GM19463 (cell line): ENCODE results near the gene TMPRSS2.
A peak's percentile ranks its signal among the peaks of the same experiment; 100 is the strongest.
"Not testable (repeated sequence)": the region's sequence is repeated elsewhere in the genome, so short reads cannot be mapped to it uniquely, and the experiment has no call there.

ENCODE experiments used
- ATAC-seq: cut with Tn5 transposase; IDR thresholded peaks from one replicate; pipeline ENCODE4 v1.9.1; 2021; ENCODE audit warnings: mild to moderate bottlenecking, moderate library complexity; ENCODE audit not compliant: unreplicated experiment

Gene TMPRSS2

DNA sequence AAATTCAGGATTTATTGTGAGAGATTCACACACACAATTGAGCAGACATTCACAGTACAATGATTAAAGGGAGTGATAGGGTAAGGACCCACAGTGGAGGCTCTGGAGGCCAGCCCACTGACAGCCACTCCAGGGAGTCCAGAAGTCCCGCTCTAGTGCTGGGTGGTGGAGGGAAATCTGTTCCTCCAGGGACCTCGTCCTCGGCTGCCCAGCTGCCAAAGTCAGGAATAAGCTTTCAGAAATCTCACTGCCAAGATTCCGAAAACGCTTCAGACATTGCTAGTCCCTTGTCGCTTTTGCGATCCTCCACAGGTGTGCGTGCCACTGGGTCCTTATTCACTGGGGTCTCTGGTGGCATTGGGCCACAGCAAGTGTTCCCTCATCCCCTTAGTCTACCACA lies 79.6 kb downstream of the TMPRSS2 start:
- ATAC-seq, result no peak

DNA sequence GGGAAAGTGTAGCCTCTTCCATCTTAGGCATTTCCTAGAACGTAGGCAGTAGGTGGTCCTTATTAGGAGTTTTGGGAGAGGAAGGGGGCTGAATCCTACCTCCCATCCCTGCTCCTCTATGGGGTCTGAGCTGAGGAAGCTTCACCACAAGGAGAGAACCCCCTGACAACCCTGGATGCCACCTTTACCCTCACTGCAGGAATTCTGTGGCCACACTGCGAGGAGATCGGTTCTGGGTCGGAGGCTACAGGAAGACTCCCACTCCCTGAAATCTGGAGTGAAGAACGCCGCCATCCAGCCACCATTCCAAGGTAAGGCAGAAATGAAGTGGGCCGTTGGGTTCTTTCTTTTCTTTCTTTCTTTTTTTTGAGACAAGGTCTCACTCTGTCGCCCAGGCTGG lies 80.4 kb downstream of the TMPRSS2 start:
- no peak for ATAC-seq

DNA sequence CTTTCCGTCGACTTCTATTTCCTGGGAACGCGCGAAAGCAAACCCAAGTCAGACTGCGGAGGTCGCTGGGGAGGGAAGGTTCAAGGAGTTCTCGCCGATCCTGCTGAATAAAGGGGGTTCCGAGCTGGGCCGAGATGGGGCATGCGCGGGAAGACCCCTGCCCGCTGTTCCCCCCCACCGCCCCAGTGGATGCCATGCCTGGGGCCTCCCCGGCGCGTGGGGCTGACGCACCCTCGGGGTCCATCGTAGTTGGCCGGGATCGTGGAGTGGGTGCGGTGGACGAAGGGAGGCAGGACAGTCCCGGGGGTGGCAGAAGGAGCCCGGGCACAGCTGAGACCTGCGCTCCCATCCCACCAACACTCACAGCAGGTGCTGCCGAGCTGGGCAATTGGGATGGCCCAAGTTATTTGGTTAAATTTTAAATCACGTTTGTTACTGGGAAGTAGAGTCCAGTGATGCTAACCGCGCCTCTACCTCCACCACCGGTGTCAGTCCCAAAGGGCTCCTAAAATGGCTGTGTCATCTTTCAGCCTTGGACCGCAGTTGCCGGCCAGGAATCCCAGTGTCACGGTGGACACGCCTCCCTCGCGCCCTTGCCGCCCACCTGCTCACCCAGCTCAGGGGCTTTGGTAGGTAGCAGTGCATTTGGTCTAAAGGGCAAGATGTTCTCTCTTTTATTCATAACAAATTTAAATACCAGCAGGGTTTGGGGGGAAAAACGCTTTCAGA lies 81.1 kb downstream of the TMPRSS2 start:
- ATAC-seq, result no peak

DNA sequence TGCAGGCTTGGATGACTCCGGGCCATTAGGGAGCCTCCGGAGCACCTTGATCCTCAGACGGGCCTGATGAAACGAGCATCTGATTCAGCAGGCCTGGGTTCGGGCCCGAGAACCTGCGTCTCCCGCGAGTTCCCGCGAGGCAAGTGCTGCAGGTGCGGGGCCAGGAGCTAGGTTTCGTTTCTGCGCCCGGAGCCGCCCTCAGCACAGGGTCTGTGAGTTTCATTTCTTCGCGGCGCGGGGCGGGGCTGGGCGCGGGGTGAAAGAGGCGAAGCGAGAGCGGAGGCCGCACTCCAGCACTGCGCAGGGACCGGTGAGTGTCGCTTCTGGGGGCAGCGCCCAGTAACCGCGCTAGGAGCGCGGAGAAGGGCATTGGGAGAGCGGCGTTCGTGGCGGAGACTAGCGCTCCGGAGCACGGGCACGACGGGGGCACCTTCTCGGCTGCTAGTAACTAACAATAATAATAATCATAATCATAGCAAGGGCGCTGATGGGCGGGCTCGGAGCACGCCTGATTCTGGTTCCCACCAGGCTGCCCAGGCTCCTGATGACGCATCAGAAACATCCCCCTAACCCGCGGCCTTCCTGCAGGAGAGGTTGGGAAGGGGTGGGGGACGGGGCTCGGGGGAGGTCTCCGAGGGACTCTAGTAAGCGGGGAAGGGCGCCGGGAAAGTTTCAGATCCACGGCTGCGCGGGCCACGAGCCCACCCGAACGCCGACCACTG lies 81.8 kb downstream of the TMPRSS2 start, which contains the start of gene MX1:
Gene MX1, plus strand, starts transcription at position 286 of the 722 bp plus-strand sequence. CDS start 5,832 bp downstream, outside the sequence.
- ATAC-seq, result peak; percentile 87

DNA sequence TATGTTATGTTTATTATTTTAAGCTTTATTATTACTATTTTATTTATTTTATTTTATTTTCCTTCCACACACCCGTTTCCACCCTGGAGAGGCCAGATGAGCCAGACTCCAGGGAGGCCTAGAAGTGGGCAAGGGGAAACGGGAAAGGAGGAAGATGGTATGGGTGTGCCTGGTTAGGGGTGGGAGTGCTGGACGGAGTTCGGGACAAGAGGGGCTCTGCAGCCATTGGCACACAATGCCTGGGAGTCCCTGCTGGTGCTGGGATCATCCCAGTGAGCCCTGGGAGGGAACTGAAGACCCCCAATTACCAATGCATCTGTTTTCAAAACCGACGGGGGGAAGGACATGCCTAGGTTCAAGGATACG lies 82.4 kb downstream of the TMPRSS2 start:
- no peak for ATAC-seq

DNA sequence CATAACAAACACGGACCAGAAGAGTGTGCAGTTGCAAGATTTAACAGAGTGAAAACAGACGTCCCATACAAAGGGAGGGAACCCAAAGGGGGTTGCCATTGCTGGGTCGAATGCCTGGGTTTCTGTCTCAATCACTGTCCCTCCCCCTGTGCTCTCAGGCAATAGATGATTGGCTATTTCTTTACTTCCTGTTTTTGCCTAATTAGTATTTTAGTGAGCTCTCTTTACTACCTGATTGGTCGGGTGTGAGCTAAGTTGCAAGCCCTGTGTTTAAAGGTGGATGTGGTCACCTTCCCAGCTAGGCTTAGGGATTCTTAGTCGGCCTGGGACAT lies 84.7 kb downstream of the TMPRSS2 start:
- not testable (repeated sequence) for ATAC-seq

DNA sequence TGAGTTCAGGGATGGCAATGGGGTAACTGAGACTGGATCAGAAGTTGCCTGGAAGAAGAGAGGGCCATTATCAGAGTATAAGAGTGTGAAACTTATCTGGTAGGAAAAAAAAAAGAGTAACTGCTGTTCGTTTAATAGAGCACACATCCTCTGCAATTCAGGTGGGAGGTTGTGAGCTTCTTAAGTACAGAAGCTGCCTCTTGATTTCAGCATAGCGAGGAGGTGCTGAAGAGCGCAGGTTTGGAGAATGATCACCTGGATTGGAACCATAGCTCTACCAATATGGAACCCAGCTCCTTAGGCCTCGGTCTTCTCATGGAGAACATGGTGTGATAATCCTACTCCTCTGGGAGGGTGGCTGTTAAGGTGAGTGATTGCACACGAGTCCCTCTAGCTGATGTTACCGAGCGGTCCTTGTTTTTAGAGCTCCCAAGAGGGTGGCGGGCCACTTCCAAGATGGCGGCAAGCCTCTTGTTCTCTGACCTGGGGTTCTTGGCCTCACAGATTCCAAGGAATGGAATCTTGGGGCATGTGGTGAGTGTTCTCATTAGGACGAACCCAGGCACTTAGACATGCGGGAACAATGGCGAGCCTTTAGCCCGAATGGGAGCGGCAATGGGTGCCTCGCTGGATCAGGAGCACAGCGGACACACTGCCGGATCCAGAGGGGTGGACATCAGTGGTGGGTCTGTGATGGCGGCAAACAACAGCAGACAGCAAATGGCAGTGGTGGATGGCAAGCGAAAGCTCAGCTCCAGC lies 85.2 kb downstream of the TMPRSS2 start:
- ATAC-seq, result no peak

DNA sequence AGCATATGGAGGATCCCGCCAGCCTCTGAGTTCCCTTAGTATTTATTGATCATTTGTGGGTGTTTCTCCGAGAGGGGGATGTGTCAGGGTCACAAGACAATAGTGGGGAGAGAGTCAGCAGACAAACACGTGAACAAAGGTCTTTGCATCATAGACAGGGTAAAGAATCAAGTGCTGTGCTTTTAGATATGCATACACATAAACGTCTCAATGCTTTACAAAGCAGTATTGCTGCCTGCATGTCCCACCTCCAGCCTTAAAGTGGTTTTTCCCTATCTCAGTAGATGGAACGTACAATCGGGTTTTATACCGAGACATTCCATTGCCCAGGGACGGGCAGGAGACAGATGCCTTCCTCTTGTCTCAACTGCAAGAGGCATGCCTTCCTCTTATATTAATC lies 87.0 kb downstream of the TMPRSS2 start:
- ATAC-seq, result not testable (repeated sequence)

DNA sequence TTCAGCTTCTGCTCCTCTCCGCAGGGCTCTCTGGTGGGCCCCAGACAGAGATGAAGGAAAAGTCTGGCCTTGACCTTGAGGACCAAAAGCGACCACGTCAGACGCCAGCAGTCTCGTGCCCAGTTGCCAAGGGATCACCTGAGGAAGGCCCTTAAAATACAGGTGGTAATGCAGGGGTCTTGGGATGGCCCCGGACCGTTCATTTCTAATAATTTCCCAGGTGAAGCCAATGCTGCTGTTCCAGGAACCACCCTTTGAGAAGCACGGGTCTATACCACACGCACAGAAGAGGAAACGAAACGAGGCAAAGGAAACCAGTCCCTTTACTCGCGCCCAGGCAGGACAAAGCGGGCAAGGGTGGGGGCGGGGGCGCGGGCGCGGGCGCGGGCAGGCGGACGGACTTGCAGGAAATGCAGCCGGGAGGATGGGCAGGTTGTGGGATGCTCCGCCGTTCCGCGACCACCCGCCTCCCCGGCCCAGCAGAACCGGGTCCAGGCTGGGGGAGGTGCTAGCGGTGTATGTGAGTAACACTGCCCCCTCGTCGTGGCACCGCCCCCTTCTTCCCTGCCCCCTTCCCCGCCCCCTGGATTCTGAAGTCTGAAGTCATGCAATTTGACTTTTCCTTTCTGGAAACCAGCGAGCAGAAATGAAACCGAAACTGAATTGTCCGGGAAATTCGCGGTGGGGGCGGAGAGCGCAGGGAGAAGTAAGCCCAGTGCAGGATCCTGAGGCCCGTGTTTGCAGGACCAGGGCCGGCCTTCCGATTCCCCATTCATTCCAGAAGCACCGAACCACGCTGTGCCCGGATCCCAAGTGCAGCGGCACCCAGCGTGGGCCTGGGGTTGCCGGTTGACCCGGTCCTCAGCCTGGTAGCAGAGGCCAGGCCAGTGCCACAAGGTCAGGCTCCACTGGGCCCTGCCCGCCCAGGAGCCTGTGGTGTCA lies 87.8 kb downstream of the TMPRSS2 start:
- peak; percentile 71 for ATAC-seq

DNA sequence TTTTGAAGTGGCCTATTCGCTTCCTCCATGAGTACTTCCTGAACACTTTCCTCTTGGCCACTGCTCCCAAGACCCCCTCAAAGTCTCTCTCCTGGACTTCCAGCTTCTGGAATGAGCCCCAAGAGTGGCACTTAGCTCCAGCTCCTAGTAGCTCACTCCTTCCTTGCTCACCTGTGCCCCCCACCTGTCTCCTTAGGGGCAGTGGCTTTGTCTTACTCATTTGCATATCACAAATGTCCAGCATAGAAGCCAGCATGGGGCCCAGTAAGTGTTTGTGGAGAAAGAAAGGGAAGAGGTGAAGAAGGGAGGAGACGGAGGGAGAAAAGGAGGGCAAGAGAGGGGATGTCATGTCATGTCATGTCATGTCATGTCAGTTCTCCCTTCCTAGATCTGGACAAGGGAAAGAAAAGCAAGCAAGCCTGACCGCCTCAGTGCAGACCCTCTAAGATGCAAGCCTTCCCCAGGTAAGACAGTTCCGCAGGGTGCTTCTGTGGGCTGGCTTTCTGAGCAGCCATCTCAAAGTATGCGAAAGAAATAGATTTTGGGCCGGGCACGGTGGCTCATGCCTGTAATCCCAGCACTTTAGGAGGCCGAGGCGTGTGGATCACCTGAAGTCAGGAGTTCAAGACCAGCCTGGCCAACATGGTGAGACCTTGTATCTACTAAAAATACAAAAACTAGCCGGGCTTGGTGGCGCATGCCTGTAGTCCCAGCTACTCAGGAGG lies 88.8 kb downstream of the TMPRSS2 start:
- no peak for ATAC-seq

DNA sequence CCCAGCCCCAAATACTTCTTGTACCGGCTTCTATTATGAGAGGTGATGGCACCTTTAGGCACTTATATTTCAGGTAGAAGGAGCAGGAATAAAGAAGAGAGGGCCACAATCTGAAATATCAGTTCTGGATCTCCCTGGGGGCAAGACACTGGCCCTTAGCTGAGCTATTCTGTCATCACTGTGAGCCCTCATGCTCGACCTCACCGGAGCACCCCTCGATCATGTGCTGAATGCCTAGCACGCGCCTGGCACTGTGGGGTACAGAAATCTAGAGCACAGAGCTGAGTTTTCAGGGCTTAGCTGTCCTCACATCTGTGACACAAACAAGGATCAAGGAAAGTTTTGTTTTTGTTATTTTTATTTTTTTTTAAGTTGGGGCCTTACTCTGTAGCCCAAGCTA lies 89.6 kb downstream of the TMPRSS2 start:
- no peak for ATAC-seq

DNA sequence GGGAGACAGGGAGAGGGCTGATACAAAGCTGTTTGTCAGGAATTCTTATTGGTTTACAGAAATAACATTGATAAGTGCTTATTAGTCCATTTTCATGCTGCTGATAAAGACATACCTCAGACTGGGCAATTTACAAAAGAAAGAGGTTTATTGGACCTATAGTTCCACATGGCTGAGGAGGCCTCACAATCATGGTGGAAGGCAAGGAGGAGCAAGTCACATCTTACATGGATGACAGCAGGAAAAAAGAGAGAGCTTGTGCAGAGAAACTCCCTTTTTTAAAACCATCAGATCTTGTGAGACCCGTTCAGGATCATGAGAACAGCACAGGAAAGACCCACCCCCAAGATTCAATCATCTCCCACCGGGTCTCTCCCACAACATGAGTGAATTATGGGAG lies 90.5 kb downstream of the TMPRSS2 start:
- ATAC-seq, result not testable (repeated sequence)
